Muscle of arm (tissue), 12 donors: ENCODE data around the gene MAN1C1. TPM values are rescaled to one million over a fixed set of nuclear protein-coding genes. Genes with fewer than 3 reads are reported as not detected.
"Not testable (repeated sequence)": the region's sequence is repeated elsewhere in the genome, so short reads cannot be mapped to it uniquely, and the experiment has no call there.

ENCODE experiments used
- DNase-seq: peaks from one replicate; pipeline ENCODE4 v3.0.0-alpha.2; 2013
- polyA plus RNA-seq, 12 donors: library from polyadenylated mRNA; unstranded; fragments of 120-200 nt; gene quantifications; one replicate each; pipeline ENCODE4 v1.2.1, GENCODE V29; 2013; ENCODE audit not compliant: insufficient read length in 12 of 12

MAN1C1 gene
- polyA plus RNA-seq, 12 donors = 9.3 to 16.2 (median 11.6) TPM; not detected in 1

DNA sequence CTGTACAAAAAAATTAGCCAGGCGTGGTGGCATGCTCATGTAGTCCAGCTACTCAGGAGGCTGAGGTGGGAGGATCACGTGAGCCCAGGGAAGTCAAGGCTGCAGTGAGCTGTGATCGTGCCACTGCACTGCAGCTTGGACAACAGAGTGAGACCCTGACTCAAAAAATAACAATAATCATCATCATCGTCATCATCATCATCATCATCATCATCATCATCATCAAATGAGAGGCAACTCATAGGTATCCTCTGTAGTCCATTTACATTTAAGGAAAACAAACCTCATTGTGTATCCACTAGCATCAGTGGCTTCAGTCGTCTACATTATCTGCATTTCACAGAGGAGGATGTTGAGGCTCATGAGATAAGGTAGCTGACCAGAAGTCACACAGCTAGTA, 114.6 kb downstream of the MAN1C1 start:
- DNase-seq = no peak

DNA sequence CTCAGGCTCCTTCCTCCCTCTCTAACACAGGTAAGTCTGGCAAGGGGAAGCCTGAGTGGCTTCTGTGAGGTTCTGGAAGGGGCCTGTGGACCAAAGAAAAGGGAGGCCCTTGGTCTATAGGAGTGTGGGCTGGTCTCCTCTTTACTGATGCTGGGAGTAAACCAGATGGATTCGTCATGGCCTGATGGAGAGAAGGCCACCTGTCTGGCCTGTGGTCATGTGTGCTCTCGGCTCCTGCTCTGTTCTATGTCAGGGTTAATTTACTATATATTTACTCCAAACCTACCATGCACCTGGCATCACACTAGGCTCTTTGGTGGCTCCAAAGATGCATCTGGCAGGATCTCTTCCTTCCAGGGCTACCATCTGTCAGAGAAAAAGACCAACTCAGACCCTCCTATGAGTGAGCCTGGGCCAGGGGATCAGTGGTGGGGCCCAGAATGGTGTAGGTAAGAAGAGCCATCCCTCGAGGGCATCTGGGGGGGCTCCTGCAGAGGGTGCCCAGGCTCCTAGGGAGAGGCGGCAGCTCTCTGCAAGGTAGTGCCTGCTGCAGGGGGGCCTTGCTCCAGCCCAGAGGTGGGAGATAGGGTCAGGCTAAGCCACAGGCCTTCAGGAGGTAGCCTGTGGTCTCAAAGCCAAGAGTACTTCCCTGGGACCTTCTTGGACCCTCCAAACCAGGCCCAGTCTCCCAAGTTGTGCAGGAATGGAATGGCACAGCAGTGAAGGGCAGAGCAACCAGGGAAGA, 115.2 kb downstream of the MAN1C1 start:
- DNase-seq = no peak

DNA sequence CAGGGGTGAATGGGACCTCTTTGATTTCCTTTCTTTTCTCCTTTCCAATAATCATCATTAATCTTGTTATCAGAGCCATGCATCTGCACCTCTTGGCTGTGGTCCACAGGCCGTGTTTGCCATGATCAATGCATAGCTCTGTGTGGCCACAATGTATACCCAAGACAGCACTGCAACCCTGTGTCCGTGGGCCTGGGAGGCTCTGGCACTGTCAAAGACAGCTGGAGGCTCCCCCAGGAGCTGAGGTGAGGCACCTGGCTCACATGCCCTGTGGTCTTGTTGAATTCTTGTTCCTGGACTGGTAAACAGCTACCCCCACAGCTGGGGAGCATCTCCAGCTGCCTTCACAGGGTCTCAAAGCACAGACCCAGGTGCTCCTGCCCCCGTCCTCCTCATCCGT, 116.2 kb downstream of the MAN1C1 start:
- no peak for DNase-seq

DNA sequence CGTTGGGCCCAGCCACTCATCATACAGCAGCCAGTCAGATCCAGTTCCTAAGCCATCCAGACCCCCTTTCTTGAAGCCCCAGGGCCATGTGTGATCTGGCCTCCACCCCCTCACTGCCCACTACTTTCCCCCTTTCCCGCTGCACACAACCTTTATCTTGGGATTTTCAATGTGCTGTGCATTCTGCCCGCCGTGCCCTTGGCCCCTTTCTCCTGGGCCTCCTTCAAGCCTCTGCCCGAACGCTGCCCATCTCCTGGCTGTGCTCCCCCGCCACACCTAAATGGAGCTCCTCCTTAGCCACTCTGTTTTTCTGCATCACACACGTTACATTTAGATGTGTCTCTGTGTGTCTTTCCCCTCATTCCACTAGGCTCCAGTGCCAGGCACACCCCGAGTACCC, 116.7 kb downstream of the MAN1C1 start:
- DNase-seq = no peak

DNA sequence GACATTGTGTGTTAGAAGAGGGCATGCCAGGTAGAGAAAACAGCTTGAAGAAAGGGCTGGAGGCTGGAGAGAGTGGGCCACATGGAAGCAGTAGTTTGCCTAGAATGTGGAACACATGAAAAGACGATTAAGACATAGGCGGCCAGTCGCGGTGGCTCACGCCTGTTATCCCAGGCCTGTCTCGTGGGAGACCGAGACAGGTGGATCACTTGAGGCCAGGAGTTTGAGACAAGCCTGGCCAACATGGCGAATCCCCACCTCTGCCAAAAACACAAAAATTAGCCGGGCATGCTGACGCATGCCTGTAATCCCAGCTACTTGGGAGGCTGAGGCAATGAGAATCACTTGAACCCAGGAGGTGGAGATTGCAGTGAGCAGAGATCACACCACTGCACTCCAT, 118.4 kb downstream of the MAN1C1 start:
- not testable (repeated sequence) for DNase-seq

DNA sequence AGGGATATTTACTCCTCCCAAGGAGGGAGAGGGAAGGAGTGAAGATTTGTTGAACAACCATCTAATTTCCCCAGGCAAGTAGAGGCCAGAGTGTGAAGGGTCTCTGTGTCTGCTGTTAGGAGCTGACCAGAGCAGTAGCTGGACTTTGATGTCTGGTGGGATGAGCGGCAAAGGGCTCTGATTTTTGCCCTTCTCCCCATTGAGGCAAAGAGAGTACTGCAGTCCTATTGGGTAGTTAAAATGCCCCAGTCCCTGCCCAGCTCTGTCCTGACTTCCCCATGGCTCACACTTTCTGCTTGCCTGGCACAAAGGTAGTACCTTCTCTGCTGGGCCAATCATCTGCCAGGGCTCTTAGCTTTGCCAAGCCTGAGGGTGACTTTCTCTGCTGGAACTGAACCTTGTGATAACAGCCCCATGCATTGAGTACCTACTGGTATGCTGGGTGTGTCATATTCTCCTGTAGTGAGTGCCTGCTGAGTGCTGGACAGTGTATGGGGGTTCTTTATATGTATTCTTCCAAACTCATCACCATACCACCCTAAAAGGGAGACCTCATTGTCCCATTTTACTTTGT, 119.5 kb downstream of the MAN1C1 start:
- no peak for DNase-seq

DNA sequence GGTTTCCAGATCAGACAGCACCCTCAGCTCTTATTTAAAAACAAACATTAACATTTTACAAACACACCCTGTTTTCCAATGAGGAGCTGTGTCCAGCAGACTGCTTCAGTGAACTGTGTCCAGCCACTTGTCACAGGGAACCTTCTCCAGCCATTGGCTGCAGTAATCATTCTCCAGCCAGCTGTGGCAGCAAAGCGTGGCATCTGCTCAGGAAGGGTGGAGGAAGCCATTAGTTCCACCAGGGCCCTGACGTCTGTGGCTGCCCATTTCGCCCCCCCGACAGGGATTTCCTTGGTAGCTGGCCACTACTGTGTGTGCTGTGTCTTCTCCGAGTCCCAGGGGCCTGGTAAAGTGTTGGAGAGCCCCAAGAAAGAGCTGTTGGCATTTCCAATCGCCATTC, 120.5 kb downstream of the MAN1C1 start:
- no peak for DNase-seq

DNA sequence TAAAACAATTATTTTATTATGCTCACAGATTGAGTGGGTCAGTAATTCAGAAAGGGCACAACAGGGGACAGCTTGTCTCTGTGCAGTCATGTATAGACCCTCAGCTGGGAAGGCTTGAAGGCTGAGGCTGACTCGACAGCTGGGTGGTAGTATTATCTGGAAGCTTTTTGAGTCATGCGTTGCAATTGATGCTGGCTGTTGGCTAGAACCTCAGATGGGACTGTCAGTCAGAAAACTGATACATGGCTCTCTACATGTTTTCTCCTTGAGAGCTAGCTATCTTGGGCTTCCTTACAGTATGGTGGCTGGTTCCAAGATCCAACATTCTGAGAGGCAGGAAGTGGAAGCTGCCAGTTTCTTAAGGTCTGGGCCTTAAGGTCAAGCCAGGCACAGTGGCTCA, 121.9 kb downstream of the MAN1C1 start:
- no peak for DNase-seq

DNA sequence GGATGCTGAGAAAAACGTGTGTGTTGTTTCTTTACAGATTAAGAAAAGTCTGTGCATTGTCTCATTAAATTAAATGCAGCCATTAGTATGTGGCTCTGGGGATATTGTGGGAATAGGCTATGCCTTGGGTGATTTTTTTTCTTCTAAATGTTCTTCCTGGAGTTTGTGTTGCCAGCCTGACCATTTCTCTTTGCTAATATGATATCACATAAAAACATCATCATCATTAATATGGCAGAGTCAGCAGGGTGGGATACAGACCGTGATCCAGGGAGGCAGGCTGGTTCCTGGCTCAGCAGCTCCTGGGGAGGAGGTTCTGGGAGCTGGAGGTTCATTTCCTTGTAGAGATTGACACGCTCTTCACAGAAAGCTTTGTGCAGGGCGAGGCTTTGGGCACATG, 122.8 kb downstream of the MAN1C1 start:
- no peak for DNase-seq

DNA sequence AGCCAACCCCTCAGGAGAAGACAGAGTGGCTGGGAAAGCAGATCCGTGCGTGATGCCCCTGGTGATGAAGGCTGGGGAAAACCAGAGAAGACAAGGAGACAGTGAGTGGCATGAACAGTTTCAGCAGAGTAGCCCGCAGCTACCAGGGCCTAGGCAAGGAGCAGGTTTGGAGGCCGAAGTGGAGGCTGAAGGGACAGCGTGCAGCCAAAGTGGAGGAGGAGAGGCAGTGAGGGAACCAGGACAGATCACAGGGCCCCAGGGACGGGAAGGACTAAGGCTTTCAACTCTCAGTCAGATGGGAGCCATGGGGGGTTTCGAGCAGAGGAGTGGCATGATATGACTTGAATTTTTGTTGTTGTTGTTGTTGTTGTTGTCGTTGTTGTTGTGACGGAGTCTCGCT, 123.5 kb downstream of the MAN1C1 start:
- DNase-seq = no peak

DNA sequence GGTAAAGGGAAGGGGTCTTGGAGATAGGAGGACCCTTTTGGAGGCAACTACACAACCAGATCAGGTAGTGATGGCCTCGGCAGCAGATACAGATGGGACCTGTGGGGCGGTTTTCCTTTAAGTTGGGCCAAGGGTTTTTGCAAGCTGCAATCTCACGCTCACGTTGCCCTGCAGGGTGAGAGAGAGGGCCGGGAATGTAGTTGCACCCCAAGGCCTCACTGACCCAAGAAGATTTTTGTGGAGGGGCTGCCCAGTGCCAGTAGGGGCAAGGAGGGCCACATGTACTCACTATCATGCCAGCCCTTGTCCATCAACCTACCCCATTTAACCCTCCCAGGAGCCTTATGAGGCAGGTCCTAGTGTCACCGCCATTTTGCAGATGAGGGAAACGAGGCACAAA, 125.7 kb downstream of the MAN1C1 start:
- no peak for DNase-seq

DNA sequence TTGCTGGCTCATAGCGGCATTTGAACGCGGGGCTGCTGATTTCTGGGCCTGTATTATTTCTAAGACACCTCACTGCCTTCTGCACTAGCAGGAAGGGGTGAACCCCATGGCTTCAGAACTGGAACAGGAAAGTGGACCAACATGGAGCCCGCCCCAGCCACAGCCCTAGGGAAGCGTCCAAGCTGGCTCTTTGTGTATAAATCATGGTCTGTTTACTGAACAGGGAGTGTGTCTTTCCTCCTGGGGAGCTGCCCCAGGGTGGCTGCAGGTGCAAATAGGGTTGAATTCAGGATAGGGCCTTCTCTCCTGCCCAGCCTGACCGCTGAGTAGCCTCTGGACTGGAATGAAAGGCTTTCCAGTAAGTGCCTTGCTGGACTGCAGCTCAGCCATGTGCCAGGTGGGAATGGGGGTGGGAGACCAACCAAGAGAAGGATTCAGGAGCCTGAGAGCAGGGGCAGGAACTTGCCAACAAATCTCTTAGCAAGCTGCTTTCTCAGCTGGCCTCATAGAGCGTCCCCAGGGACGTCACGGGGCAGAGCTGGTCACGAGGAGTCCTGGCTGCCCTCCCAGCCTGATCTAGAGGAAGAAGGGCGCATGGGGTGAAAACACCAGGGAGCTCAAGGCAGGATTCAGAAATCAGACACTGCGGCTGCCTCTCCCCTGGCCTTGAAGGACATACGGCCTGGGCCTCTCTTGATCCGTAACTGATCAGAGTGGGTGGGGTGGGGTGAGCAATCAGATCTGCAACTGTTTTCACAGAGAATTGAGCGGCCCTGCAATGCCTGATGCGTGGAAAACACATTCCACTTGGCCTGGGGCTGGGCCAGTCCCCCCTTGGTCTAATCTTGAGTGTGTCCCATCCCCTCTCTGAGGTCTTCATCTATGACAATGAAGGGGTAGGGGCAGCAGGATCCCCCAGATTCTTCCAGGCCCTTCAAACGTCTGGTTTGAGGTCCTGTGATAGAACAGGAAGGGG, 126.9 kb downstream of the MAN1C1 start:
- peak; percentile 76 for DNase-seq

DNA sequence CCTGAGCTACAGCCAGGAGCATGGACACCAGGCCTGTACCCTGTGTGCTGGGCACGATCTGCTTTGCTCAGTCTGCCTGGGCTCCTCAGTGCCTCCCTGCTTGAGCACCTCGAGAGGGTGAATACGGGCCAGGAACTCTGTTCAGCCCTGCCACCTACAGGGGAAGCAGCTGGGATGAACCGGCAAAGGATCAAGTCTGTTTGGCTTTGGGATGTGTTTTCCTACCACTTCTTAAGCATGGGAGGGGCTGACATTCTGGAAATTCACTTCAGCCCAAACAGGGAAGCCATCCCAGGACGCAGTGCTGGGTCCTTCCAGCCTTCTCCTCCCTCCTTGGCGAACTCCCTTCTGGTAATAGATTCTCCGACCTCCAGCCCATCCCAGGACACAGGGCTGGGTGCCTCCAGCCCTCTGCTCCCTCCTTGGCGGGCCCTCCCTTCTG, 127.6 kb downstream of the MAN1C1 start:
- DNase-seq = peak; percentile 89

DNA sequence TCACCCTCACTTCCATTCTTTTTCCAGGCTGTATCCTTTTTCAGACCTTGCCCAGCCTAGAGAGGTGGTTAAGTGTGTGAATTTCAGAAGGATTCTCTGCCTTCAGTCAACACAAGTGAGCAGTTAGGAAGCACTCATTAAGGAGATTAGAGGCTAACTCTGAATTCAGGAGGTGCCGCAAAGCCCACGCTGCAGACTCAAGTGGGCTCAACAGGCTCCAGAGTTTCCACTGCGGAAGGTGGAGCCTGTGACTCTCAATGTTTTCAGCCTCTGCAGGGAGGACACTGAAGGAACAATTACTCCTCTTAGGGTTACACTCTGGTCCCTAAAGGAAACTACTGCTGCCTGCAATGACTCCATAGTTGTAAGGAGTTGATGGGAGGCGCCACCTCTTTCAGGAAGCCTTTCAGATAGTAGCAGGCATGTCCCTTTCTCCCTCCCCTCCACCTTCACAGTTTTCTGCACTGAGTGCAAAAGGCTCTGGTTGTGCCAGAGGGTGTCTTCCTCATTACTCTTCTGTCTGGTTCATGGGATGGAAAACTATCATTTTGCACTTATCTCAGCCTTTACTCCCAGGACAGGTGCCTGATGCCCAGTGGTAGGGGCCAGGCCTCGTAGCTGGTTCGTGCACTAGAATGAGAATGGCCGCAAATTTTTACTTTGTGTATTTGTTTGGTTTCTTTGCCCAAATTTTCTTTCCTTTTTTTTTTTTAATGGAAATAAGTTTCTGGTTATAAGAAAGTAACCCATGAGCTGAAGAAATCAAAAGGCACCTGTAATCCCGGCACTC, 128.2 kb downstream of the MAN1C1 start:
- DNase-seq = no peak

DNA sequence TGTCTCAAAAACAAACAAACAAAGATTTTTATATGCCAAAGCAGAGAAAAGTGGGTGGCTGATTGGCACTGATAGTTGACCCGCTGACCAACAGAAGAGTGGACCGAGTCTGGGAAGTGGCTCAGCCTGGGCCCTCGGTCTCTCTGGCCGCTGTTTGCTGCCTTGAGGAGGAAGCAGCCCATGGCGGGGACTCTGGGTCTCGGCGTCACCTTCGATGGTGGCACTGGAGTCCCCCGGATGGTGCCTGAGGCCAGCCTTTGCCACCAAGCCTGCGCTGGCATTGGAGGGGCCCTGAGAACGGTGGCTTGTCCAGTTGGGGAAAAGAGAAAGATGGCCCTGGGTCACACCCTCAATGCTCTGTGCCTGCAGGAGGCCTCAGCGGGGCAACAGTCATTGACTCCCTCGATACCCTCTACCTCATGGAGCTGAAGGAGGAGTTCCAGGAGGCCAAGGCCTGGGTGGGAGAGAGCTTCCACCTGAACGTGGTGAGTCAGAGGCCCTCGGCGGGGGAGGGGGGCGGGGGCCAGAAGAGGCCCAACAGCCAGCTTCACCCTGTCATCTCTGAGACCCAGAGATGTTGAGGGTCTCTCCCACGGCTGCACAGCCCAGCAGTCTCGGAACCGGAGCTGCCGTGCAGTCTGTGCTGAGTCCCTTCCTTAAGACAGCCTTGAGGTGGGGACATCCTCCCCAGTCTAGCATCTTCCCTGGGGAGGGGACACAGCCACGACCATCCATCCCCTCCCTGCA, 129.9 kb downstream of the MAN1C1 start:
- DNase-seq = no peak

DNA sequence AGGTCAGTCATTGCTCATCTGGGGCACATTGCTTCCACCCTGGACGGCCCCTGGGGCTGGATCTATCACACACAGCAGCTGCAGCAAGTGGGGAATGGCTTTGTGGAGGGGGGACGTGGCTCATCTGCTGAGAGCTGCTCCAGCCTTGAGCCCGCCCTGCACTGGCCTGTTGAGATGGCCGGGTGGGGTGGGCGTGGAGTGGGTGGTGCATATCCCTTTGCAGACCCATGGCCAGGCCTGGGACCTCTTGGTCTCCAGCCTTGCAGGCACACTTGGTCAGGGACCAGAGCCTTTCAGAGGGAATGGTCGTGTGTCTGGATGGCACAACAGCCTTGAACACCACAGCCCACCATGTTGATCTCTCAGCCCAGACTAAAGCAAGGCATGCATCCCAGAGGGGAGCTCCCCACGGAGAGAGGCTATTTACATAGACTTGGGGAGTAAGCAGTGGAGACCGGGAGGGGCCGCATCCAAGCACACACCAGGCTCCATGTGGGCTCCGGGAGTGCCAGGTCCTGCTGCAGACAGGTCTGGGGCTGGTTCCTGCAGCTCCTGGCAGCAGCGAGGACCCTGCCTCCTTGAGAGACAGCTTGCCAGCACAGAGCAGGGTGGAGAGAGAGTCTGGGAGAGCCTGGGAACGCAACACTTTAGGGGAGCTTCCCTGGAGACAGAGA, 130.6 kb downstream of the MAN1C1 start:
- DNase-seq = no peak

DNA sequence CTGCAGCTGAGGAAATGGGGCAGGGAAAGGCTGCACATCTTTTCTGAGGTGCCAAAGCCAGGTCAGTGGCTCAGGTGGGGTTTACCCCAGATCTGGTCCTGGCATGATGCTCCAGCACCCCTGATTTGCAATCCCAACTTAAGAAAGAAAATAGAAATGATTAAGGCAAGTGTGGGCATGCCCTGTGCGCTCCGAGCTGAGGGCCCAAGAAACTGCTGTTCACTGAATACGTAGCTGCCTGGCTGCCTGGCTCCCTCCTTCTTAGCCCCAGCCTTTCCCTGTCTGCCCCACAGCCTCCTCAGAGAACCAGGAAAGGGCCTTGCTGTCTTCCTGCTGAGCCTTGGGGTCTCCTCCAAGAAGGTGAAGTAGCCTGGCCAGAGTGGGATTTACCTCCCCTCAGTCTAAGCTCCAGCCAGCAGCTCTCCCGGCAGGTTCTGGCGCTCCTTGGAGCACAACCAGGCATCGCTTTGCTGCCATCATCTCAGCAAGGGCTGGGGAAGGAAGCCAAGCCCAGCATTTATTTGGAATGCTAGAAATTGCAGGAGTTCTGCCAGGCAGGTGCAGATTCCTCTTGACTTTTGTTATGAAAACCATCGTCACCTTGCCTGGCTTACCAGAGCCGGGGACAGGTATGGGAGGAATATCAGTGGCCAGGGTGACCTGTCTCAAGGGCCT, 132.1 kb downstream of the MAN1C1 start:
- no peak for DNase-seq

DNA sequence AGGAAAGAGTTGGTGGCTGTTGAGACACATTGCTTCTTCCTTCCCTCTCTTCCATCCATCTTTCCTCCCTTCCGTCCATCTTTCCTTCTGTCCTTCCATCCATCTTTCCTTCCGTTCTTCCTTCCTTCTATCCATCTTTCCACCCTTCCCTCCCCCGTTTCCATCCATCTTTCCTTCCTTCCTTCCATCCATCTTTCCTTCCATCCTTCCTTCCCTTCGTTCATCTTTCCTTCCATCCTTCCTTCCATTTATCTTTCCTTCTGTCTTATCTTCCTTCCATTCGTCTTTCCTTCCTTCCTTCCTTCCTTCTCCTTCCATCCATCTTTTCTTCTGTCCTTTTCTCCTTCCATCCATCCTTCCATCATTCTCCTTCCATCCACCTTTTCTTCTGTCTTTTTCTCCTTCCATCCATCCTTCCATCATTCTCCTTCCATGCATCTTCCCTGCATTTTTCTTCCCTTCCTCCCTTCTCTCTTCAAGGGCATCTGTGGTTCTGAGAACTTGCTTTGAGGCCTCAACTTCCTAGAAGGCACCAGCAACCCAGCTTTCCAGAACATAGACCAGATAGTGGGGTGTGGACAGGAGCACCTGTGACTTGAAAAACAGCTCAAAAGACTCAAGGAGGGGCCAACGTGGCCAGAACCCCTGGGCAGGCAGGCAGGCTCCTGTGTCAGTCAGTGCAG, 134.5 kb downstream of the MAN1C1 start:
- DNase-seq = no peak
